HG03159 (cell line): ENCODE results near the gene GPRC5D.

Source experiments
- ATAC-seq: cut with Tn5 transposase; IDR thresholded peaks from one replicate; pipeline ENCODE4 v1.9.1; 2021; ENCODE audit warnings: mild to moderate bottlenecking, moderate library complexity; ENCODE audit not compliant: unreplicated experiment

GPRC5D gene

DNA sequence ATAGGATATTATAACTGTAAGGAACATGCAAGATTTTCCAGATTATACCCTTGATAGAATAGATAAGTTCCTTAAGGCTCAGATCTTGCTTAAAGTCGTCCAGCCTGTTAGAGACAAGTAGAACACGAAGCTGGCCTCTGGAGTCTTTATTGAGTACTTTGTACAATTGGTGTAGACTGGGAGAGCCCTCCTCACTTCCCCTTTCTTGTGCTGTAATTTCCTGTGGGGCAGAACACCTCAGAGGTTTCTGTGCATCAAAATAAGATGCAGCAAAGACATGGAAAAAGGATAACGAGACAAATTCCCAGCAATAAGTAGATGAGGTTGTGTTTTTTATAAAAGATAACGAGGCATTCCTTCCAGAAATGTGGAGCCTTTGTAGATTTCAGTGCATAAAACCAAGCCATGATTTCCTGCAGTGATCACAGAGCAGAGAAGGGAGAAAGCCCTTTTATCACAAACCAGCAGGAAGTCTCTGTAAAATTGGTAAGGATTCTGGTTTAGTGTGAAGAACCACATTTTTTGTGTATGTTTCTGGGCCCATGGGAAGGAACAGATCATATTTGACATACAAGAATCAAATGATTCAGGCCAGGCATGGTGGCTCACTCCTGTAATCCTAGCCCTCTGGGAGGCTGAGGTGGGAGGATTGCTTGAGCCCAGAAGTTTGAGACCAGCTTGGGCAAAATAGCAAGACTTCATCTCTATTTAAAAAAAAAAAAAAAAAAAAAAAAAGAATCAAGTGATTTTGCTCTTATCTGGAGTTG lies 42.6 kb downstream of the GPRC5D start:
- peak; percentile 60 for ATAC-seq

DNA sequence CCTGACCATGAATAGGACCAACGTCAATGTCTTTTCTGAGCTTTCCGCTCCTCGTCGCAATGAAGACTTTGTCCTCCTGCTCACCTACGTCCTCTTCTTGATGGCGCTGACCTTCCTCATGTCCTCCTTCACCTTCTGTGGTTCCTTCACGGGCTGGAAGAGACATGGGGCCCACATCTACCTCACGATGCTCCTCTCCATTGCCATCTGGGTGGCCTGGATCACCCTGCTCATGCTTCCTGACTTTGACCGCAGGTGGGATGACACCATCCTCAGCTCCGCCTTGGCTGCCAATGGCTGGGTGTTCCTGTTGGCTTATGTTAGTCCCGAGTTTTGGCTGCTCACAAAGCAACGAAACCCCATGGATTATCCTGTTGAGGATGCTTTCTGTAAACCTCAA lies 43.3 kb downstream of the GPRC5D start:
- no peak for ATAC-seq

DNA sequence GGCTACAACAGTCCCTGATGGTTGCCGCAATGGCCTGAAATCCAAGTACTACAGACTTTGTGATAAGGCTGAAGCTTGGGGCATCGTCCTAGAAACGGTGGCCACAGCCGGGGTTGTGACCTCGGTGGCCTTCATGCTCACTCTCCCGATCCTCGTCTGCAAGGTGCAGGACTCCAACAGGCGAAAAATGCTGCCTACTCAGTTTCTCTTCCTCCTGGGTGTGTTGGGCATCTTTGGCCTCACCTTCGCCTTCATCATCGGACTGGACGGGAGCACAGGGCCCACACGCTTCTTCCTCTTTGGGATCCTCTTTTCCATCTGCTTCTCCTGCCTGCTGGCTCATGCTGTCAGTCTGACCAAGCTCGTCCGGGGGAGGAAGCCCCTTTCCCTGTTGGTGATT lies 43.7 kb downstream of the GPRC5D start:
- ATAC-seq: no peak

DNA sequence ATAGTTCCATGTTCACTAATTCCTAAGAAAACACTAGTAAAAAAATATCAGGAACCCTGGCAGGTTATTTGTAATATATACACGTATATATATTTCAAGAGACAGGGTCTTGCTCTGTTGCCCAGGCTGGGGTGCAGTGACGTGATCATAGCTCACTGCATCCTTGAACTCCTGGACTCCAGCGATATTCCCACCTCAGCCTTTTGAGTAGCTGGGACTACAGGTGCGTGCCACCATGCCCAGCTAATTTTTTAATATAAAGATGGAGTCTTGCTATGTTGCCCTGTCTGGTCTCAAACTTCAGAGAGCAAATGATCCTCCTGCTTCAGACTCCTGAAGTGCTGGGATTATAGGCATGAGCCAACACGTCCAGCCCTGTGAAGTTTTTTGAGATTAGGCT lies 44.4 kb downstream of the GPRC5D start:
- no peak for ATAC-seq

DNA sequence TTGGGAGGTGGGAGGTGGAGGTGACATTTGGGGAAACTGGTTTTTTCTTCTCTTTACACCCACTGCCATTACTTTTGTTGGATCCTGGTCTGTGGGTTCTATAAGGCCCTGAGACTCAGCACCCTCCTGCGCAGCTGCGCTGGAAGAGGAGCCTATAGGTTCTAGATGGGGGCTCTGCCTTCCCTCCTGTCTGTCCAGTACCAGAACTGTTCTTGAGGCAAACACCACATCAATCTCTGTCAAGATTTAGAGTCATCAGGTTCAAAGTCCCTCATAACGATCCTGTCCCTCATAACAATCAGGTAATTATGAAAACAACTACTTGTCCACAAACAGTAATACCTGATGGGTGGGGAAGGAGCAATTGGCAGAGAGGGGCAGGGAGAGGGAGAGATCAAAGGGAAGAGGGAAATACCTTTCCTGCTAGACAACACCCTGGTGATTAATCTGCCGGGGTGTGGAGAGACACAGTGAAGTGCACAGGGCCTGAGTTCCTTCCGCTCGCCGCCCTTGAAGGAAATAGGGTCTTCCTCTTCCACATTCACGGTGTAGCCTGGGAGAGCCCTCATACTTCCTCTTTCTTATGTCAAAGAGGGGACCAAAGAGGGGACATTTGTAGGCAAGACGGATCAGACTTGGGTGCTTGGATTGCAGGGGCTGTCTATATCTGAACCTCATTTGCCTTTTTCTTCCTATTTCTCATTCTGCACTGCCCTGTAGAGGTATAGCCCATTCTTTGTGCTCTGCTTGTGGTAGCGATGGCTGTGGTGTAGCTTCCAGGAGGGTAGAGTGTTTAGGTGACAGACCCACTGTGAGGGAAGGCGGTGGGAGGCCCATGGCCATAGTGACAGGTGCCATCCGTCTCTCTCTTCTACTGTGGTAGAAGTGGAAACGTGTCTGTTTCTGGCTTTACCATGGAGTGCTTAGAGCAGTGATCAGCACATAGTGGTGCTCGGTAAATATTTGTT lies 48.0 kb downstream of the GPRC5D start:
- ATAC-seq: no peak

DNA sequence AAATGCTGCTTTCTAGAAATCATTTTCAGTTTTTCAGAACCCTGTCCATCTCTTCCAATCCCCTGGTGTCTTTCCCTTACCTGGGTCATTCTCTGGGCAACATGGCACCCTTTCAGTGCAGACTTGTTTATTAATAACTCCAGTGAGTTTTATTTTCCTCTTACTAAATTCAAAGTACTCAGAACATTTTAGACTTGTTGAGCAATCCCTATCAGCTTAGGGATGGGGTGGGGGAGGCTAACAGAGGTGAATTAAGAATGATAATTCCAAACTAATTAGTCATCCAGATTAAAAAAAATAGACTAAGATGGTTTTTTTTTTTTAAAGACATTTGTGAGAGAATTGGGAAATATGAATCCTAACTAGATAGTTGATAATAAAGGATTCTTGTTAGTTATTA lies 49.9 kb downstream of the GPRC5D start:
- no peak for ATAC-seq

DNA sequence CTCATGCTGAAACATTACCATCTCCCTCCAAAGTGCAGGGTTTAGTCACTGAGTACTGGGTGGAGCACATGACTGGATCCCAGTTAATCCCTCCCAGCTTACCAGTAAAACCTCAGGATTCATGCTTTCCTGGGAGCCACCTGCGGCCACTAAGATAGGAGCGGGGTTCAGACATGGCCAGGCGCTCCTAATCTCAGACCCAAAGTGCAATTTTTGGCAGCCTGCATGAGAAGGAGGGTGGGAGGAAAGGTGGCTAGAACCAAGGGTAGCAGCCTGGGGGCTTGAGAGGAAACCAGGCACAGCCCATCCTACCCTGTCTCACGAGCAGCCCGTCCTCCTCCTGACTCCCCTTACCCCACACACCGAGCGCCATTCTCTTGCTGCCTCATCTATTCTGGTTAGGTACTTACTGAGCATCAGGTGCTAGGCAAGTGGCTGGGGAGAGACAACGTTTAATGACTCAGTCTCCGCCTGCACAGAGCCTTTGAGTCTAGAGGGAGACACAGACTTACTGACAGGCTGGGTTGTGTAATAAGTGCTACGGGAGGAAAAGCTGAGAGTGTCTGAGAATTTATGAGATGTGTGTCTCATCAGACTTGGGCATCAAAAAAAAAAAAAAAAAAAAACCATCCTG lies 50.7 kb downstream of the GPRC5D start:
- ATAC-seq: no peak

DNA sequence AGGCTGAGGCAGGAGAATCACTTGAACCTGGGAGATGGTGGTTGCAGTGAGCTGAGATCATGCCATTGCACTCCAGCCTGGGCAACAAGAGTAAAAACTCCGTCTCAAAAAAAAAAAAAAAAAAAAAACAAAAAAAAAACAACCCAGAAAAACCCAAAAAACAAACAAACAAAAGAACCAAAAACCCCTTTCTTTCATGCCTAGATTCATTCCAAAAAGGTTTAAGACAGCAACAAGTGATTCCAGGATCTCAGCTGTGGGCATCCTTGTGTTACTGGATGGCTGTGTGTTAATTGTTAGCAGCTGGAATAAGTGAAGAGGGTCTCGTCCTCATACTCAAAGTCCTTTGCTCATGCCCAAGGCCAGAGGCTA lies 51.2 kb downstream of the GPRC5D start:
- no peak for ATAC-seq

DNA sequence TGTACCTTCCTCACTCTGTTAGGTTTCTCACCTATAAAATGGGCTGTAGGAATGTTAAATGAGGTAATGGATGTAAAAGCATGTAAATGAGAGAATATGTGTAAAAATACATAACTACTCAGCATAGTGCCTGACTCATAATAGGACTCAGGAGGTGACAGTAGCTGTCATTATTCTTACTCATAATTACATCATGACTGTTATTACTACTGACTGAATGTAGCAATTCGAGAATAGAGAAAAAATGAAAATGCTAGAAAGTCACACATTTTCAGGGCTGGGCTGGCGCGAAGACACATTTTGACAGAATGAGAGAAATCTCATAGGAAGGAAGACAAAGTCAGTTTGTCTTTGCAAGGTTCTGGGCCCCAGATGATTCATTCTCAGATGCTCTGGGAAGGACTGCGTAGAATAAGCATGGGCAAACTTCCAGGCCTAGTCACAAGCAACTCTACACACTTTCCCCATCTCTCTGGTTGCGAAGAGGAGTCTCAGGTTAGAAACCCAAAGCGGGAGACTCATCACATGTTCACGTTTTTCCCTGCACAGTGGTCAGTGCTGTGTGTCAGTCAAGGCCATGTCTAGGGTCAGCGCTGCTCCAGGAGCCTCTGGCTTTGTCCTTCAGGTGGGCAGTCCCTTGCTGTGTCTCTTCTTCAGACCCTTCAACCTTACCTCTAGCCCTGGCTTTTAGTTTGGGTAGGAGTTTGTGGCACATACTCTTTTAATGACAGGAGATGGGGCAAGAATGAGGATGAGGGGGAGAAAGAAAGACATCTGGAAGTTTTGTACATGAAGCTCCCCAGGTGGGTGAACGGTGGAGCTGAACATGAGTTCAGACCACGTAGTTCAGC lies 52.2 kb downstream of the GPRC5D start:
- ATAC-seq: peak; percentile 85

DNA sequence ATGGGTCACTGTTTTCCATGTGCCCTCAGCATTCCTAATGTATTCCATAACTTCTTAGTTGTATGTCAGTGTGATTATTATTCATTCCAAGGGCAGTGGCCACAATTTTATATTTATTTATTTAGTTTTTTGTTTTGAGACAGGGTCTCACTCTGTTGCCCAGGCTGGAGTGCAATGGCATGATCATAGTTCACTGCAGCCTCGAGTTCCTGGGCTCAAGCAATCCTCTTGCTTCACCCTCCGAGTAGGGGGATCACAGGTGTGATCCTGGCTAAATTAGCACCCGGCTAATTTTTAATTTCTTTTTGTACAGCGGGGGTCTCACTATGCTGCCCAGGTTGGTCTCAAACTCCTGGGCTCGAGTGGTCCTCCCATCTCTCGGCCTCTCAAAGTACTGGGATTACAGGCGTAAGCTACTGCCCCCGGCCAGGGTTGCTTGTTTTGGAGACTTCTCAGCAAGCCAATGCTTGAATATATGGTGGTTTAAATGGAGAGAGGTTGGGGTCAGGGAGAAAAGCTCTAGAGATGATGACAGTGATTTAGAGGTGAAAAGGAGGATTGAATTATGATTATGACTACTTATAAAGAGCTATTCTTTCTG lies 53.0 kb downstream of the GPRC5D start:
- no peak for ATAC-seq

DNA sequence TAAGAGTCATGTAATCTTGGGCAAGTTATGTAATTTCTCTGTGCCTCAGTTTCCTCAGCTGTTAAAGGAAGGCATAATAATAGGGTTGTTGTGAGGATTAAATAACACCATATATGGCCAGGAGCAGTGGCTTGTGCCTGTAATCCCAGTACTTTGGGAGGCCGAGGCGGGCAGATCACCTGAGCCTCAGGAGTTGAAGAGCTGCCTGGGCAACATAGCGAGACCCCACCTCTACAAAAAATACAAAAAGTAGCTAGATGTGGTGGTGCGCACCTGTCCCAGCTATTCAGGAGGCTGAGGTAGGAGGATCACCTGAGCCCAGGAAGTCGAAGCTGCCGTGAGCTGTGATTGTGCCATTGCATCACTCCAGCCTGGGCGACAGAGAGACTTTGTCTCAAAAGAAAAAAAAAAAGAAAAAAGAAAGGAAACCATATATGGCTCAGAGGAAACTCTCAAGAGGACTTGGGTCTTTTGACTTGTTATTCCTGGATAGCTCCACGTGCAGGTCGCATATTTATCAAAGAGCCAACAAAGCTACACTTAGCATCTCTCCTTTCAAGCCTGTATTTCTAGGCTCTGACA lies 53.7 kb downstream of the GPRC5D start:
- no peak for ATAC-seq

DNA sequence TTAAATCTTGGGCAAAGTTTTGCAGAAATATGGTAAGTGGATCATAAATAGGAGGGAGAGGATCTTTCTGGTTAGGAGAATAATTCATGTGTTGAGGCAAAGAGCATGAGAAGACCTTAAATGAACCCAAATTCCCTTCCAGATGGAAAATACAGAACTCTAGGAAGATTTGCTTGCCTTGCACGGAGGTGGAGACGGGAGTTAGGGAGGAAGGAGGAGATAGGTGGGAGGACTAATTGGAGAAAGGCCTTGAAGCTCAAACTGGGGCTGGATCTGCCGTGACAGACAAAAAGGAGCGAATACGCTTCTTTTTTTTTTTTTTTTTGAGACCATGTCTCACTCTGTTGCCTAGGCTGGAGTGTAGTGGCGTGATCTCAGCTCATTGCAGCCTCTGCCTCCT lies 54.7 kb downstream of the GPRC5D start:
- ATAC-seq: no peak

DNA sequence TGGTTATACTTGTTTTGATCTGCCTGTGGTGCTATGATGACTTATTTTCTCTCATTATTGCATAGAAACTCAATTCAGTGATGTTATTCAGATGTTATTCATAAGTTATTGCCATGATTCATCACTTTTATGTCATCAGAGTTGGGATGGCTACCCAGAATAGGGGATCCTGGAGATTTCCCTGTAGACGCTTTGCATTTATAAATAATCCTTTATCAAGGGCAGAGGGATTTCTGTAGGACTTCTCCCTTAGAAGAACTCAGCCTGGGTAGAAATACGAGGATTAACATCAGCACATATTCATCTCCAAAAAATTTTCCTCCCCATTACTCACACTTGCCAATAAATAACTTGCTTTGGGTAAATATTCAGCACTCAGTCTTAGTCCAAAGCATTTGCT lies 55.7 kb downstream of the GPRC5D start:
- ATAC-seq: no peak

DNA sequence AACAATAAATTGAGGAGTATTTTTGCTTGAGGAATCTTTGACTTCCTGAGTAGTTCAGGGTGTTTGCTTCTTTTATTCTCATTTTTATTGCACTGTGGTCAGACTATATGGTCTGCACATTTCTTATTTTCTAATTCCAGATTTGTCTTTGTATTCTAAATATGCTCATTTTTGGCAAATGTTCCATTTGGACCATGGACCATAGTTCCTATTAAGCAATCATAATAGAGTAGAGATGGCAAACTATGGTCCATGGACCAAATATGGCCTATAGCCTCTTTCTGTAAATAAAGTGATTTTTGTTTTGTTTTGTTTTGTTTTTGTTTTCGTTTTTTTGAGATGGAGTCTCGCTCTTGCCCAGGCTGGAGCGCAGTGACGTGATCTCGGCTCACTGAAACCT lies 58.5 kb downstream of the GPRC5D start:
- ATAC-seq: no peak

DNA sequence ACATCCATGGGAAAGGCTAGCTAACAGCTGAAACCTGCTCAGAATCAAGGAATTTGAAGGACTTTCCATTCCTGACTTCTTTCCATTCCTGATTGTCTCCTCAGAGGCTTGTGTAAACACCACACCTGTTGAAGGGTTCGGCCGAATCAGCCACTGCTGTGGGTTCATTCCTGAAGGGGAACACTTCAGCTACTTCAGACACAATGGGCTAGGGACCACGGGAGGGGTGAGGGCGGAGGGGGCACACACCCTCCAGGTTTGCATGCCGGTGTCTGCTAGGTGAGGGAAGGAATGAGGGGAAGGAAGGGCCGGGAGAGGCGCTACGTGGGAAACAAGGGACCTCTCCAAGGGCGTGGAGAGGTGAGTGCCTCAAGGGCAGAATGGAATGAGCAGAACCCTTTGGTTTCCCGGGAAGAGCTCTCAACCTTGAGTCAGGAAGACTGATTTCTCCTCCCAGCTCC lies 59.3 kb downstream of the GPRC5D start:
- no peak for ATAC-seq

DNA sequence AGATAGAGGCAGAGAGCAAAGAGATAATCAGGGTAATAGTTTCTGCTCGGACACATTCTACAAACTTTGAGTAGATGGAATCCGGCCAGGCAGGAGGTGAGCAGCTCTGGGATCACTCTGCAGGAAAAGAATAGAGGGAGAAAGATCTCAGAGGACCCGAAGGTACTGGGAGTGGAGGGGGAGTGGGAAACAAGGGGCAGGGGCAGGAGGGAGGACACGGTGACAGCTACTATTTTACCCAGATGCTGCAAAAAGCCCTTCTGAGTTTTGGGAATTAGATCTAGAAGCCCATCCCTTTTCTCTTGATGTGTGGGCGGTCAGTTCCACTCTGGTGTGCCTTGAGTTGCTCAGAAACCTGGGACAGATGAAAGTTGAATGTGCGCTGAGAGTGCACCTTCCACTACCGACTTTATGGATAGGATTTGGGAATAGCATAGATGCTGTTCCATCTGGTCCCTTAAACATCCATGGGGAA lies 60.1 kb downstream of the GPRC5D start:
- no peak for ATAC-seq

DNA sequence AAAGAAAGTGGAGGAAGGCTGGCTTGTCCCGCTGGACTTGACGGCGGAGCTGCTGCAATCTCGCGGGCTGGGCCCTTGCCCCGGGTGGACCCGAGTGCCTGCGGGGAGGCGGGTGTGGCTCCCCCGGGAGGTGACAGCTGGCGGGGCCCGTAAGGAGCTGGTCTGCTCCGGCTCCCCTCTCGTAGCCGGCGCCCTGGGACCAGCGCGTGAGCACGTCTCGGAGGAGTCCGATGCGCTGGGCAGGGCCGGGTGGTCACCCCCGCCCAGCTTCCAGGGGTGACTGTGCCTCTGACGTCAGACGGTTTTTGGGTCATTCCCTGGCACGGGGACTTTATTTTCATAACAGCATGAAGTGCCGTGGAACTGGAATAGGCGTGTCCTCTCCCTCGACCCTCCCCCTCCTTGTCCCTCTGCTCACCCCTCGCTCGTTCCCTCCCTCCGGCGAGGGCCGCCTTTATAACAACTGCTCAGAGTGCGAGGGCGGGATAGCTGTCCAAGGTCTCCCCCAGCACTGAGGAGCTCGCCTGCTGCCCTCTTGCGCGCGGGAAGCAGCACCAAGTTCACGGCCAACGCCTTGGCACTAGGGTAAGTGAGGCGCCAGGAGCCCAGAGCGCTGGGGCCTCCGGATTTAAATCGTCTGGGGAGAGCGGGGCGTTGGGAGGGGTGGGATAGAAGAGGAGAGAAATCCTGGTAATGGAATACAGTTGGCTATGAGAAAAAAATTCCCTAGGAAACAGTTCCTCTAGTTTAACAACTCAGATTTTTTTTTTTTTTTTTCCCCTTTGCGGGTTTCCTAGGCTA lies 60.7 kb downstream of the GPRC5D start, which contains the start of gene GPRC5A:
TSS of gene GPRC5A (plus strand) at position 483 of the 801 bp plus-strand sequence. CDS start 16,688 bp downstream, outside the sequence.
- no peak for ATAC-seq
